Natural killer cell treated with Interleukin-12 subunit alpha and Interleukin-12 subunit beta and Interleukin-15 and Interleukin-18, amount 100 ng/mL, for 72 hours (primary cell): ENCODE results near the gene GPX4. TPM values are rescaled to one million over a fixed set of nuclear protein-coding genes. Genes with fewer than 3 reads are reported as not detected.

Experiments used
- ATAC-seq, 2 donors: fragments of 150-1000 bp; cut with Tn5 transposase in 1 of 2; sonication (Bioruptor Pico), chemical (Tn5 transposase) in 1 of 2; 2 replicates each; pipeline ENCODE4 v1.10.0; 2021
- DNase-seq: peaks from one replicate; pipeline ENCODE4 v3.0.0; 2022; ENCODE audit warnings: low spot score
- H3K27ac Mint-ChIP-seq, 2 donors: 1 replicate in 1 of 2; 2 replicates in 1 of 2; pipeline ENCODE4 v1.8.0; 2022; ENCODE audit warnings: mixed read lengths in 2 of 2, mild to moderate bottlenecking in 1 of 2, moderate library complexity in 1 of 2
- H3K27me3 Mint-ChIP-seq, 2 donors: 1 replicate in 1 of 2; 2 replicates in 1 of 2; pipeline ENCODE4 v1.8.0; 2022; ENCODE audit warnings: mixed read lengths in 2 of 2
- H3K36me3 Mint-ChIP-seq: one replicate; pipeline ENCODE4 v1.8.0; 2022; ENCODE audit warnings: mixed read lengths
- H3K4me1 Mint-ChIP-seq, 2 donors: 1 replicate in 1 of 2; 2 replicates in 1 of 2; pipeline ENCODE4 v1.8.0; 2022; ENCODE audit warnings: low read depth in 2 of 2, mixed read lengths in 2 of 2, mild to moderate bottlenecking in 1 of 2
- H3K4me3 Mint-ChIP-seq: one replicate; pipeline ENCODE4 v1.8.0; 2022; ENCODE audit warnings: mixed read lengths
- H3K9me3 Mint-ChIP-seq: 2 replicates; pipeline ENCODE4 v1.8.0; 2022; ENCODE audit warnings: mixed read lengths
- total RNA-seq, 2 donors: library from RNA; stranded (reverse); gene quantifications; one replicate each; pipeline ENCODE4 v1.2.3, GENCODE V29; 2022

The GPX4 gene
- total RNA-seq, 2 donors from 2014 or later, result 86.4 to 174 TPM

- DNase-seq (no peak), ATAC-seq (no peak)
- no peaks in the 10 kb centered on the region for H3K4me1 Mint-ChIP-seq
- no peak overlapping the region for H3K4me3 Mint-ChIP-seq
- no peaks in the 10 kb centered on the region for H3K27me3 Mint-ChIP-seq
- H3K27ac Mint-ChIP-seq, result no peak overlapping the region
- H3K36me3 Mint-ChIP-seq, result no peaks in the 10 kb centered on the region
- no peaks in the 10 kb centered on the region for H3K9me3 Mint-ChIP-seq
Measured at GRCh38 chr19:1151037-1151724, 47.4 kb downstream of the GPX4 start.

- no peaks in the 10 kb centered on the region for H3K36me3 Mint-ChIP-seq
- no peak for DNase-seq
- H3K4me1 Mint-ChIP-seq, result no peaks in the 10 kb centered on the region
Measured at GRCh38 chr19:1151917-1152587, 48.3 kb downstream of the GPX4 start.

GRCh38 chr19:1153891-1154730 is 50.3 kb downstream of the GPX4 start:
- ATAC-seq (no peak), DNase-seq (no peak)
- H3K9me3 Mint-ChIP-seq, result no peaks in the 10 kb centered on the region
- H3K27ac Mint-ChIP-seq, result no peak overlapping the region
- H3K27me3 Mint-ChIP-seq, result no peaks in the 10 kb centered on the region
- no peak overlapping the region for H3K4me3 Mint-ChIP-seq
- no peaks in the 10 kb centered on the region for H3K4me1 Mint-ChIP-seq
- H3K36me3 Mint-ChIP-seq, result no peaks in the 10 kb centered on the region

More at GRCh38 chr19:1151917-1152587, 48.3 kb downstream of the GPX4 start:
- no peaks in the 10 kb centered on the region for H3K27me3 Mint-ChIP-seq
- ATAC-seq, result no peak
- no peak overlapping the region for H3K4me3 Mint-ChIP-seq
- no peaks in the 10 kb centered on the region for H3K9me3 Mint-ChIP-seq
- H3K27ac Mint-ChIP-seq, result no peak overlapping the region

- ATAC-seq, result no peak
- Mint-ChIP-seq H3K9me3 (no peaks in the 10 kb centered on the region), H3K4me3 (no peak overlapping the region), H3K27me3 (no peaks in the 10 kb centered on the region), H3K36me3 (no peaks in the 10 kb centered on the region), H3K27ac (no peak overlapping the region), H3K4me1 (no peaks in the 10 kb centered on the region)
- DNase-seq, result no peak
Measured at GRCh38 chr19:1154731-1155351, 51.0 kb downstream of the GPX4 start.

GRCh38 chr19:1155352-1156304 is 51.8 kb downstream of the GPX4 start:
- Mint-ChIP-seq H3K4me1 (no peaks in the 10 kb centered on the region), H3K36me3 (no peaks in the 10 kb centered on the region), H3K4me3 (no peak overlapping the region), H3K27ac (no peak overlapping the region), H3K27me3 (no peaks in the 10 kb centered on the region), H3K9me3 (no peaks in the 10 kb centered on the region)
- DNase-seq (no peak), ATAC-seq (no peak)

Other genes starting within 250 kb of the GPX4 start
- gene CFD, start 244.3 kb upstream of the GPX4 start, total RNA-seq, result under 1 TPM in 1 of 2 donors, not detected in 1; 0.53 TPM
- 10 to 100 TPM; 46.4 to 79.6 TPM for gene MED16, start 210.8 kb upstream of the GPX4 start, total RNA-seq
- gene RNU6-9, start 210.5 kb upstream of the GPX4 start, total RNA-seq, result not detected
- gene R3HDM4, start 190.8 kb upstream of the GPX4 start, total RNA-seq, result 10 to 100 TPM; 48.4 to 68.3 TPM
- 1 to 10 TPM in 1 of 2 donors, not detected in 1; 1.1 TPM for gene KISS1R, start 186.7 kb upstream of the GPX4 start, total RNA-seq
- 10 to 100 TPM; 42.8 to 46.1 TPM for gene ARID3A, start 178.0 kb upstream of the GPX4 start, total RNA-seq
- 100 to 1,000 TPM in 1 of 2 donors, 10 to 100 TPM in 1; 57.8 to 106 TPM for gene WDR18, start 119.6 kb upstream of the GPX4 start, total RNA-seq
- gene GRIN3B, start 103.6 kb upstream of the GPX4 start, total RNA-seq, result not detected
- gene TMEM259, start 82.9 kb upstream of the GPX4 start, total RNA-seq, result 100 to 1,000 TPM; 150 to 267 TPM
- gene RNU6-2, start 82.5 kb upstream of the GPX4 start, total RNA-seq, result not detected
- 100 to 1,000 TPM; 119 to 141 TPM for gene CNN2, start 77.4 kb upstream of the GPX4 start, total RNA-seq
- 10 to 100 TPM; 53.7 to 69.9 TPM for gene ABCA7, start 63.9 kb upstream of the GPX4 start, total RNA-seq
- gene ARHGAP45, start 36.8 kb upstream of the GPX4 start, total RNA-seq, result 100 to 1,000 TPM; 320 to 338 TPM
- gene POLR2E, start 8.6 kb upstream of the GPX4 start, total RNA-seq, result 100 to 1,000 TPM; 168 to 241 TPM
- 100 to 1,000 TPM; 204 to 205 TPM for gene SBNO2, start 70.3 kb downstream of the GPX4 start, total RNA-seq
- gene STK11, start 101.8 kb downstream of the GPX4 start, total RNA-seq, result 10 to 100 TPM; 50.9 to 79.2 TPM
- gene CBARP, start 134.0 kb downstream of the GPX4 start, total RNA-seq, result under 1 TPM in 1 of 2 donors, not detected in 1; 0.28 TPM
- 100 to 1,000 TPM; 163 to 215 TPM for gene ATP5F1D, start 137.8 kb downstream of the GPX4 start, total RNA-seq
- 10 to 100 TPM; 85.9 to 88.3 TPM for gene MIDN, start 144.6 kb downstream of the GPX4 start, total RNA-seq
- gene CIRBP, start 165.3 kb downstream of the GPX4 start, total RNA-seq, result 100 to 1,000 TPM; 226 to 251 TPM
- 10 to 100 TPM; 59.5 to 94.2 TPM for gene FAM174C, start 171.5 kb downstream of the GPX4 start, total RNA-seq
- not detected for gene EFNA2, start 181.9 kb downstream of the GPX4 start, total RNA-seq